IMR-90 (cell line): Measurements from ENCODE around the gene UTP11. TPM values are rescaled to one million over a fixed set of nuclear protein-coding genes. Genes with fewer than 3 reads are reported as not detected.

Experiments used
- ATAC-seq: fragments of 200-7000 bp; cut with Tn5 transposase; 2 replicates; pipeline ENCODE4 v1.9.1; 2020; ENCODE audit warnings: low read depth, mild to moderate bottlenecking, moderate library complexity
- BruUV-seq: library from RNA; stranded (reverse); fragments of 400-500 nt; replicated peaks from 2 replicates; lab custom pipeline; 2021; lab: Mats Ljungman, UMichigan
- CTCF ChIA-PET: fragments of 300-600 bp; formaldehyde crosslinking; extraction: SDS; loops from one replicate; lab custom pipeline; 2021; ENCODE audit warnings: antibody characterized with exemption; lab: Yijun Ruan, JAX
- POLR2A ChIA-PET: fragments of 300-600 bp; sonication (Branson Sonifier 250); formaldehyde crosslinking; loops from one replicate; lab custom pipeline; 2022; ENCODE audit warnings: antibody characterized with exemption; ENCODE audit not compliant: unreplicated experiment; lab: Charles Lee
- DNase-seq: peaks from one replicate; pipeline ENCODE4 v3.0.0; 2013
- H2AFZ ChIP-seq: replicated peaks from 2 replicates; pipeline ENCODE3; 2013; ENCODE audit warnings: low read length, mild to moderate bottlenecking; ENCODE audit not compliant: poor library complexity
- H2AK5ac ChIP-seq: 2 replicates; pipeline ENCODE4 v1.6.1; 2013; ENCODE audit warnings: low read depth, low read length, inconsistent platforms
- H2AK9ac ChIP-seq: replicated peaks from 2 replicates; pipeline ENCODE3; 2013; ENCODE audit warnings: mild to moderate bottlenecking, low read depth, low read length, moderate library complexity; ENCODE audit not compliant: poor library complexity
- H2BK120ac ChIP-seq: 2 replicates; pipeline ENCODE4 v1.6.1; 2013; ENCODE audit warnings: low read depth, low read length, inconsistent platforms
- H2BK15ac ChIP-seq: 3 replicates; pipeline ENCODE4 v1.6.1; 2013; ENCODE audit warnings: low read depth, low read length, inconsistent platforms
- H2BK20ac ChIP-seq: 2 replicates; pipeline ENCODE4 v1.6.1; 2013; ENCODE audit warnings: low read depth, mild to moderate bottlenecking, inconsistent platforms, low read length, moderate library complexity
- H2BK5ac ChIP-seq: 2 replicates; pipeline ENCODE4 v1.6.1; 2013; ENCODE audit warnings: mild to moderate bottlenecking, low read depth, low read length, inconsistent platforms; ENCODE audit not compliant: poor library complexity, severe bottlenecking
- H3K14ac ChIP-seq: replicated peaks from 2 replicates; pipeline ENCODE4 v1.6.1; 2013; ENCODE audit warnings: low read depth, low read length, inconsistent platforms
- H3K18ac ChIP-seq: 2 replicates; pipeline ENCODE4 v1.6.1; 2013; ENCODE audit warnings: low read depth, low read length, control low read depth
- H3K23ac ChIP-seq: 2 replicates; pipeline ENCODE4 v1.6.1; 2013; ENCODE audit warnings: low read depth, low read length, inconsistent platforms
- H3K27ac ChIP-seq: 2 replicates; pipeline ENCODE4 v1.5.1; 2013; ENCODE audit warnings: mild to moderate bottlenecking, control low read depth, low read length; ENCODE audit not compliant: insufficient read depth
- H3K27me3 ChIP-seq: 2 replicates; pipeline ENCODE4 v1.6.1; 2013; ENCODE audit warnings: low read length; ENCODE audit not compliant: control insufficient read depth, insufficient read depth
- H3K36me3 ChIP-seq: 2 replicates; pipeline ENCODE4 v1.6.1; 2013; ENCODE audit warnings: low read length, mixed read lengths; ENCODE audit not compliant: control insufficient read depth, insufficient read depth
- H3K4ac ChIP-seq: 2 replicates; pipeline ENCODE4 v1.6.1; 2013; ENCODE audit warnings: low read depth, low read length, inconsistent platforms
- H3K4me1 ChIP-seq: 2 replicates; pipeline ENCODE4 v1.6.1; 2013; ENCODE audit warnings: low read length, mixed read lengths; ENCODE audit not compliant: control insufficient read depth, insufficient read depth
- H3K4me2 ChIP-seq: 2 replicates; pipeline ENCODE4 v1.6.1; 2013; ENCODE audit warnings: low read depth, mild to moderate bottlenecking, control low read depth, low read length, moderate library complexity
- H3K4me3 ChIP-seq: 2 replicates; pipeline ENCODE4 v1.5.1; 2013; ENCODE audit warnings: low read depth, mild to moderate bottlenecking, control low read depth, low read length, moderate library complexity; ENCODE audit not compliant: insufficient read depth
- H3K56ac ChIP-seq: 2 replicates; pipeline ENCODE4 v1.6.1; 2013; ENCODE audit warnings: low read length, inconsistent platforms; ENCODE audit not compliant: insufficient read depth; ENCODE audit errors: extremely low read depth
- H3K79me1 ChIP-seq, 2 experiments: 2 replicates each; pipeline ENCODE4 v1.6.1; 2013; ENCODE audit warnings: low read length in 2 of 2, inconsistent platforms in 1 of 2, low read depth in 1 of 2
- H3K9ac ChIP-seq: 2 replicates; pipeline ENCODE4 v1.6.1; 2013; ENCODE audit warnings: low read depth, low read length, control low read depth
- H3K9me1 ChIP-seq: 2 replicates; pipeline ENCODE4 v1.6.1; 2013; ENCODE audit warnings: low read length, inconsistent platforms; ENCODE audit not compliant: insufficient read depth
- H3K9me3 ChIP-seq: 2 replicates; pipeline ENCODE4 v1.6.1; 2013; ENCODE audit warnings: low read length; ENCODE audit not compliant: control insufficient read depth, insufficient read depth
- H4K20me1 ChIP-seq: 2 replicates; pipeline ENCODE4 v1.6.1; 2013; ENCODE audit warnings: low read length, inconsistent platforms; ENCODE audit not compliant: insufficient read depth
- H4K5ac ChIP-seq: 2 replicates; pipeline ENCODE4 v1.6.1; 2013; ENCODE audit warnings: mild to moderate bottlenecking, low read depth, low read length, control low read depth
- H4K8ac ChIP-seq, 2 experiments: 2 replicates each; pipeline ENCODE4 v1.6.1; 2013; ENCODE audit warnings: low read depth in 2 of 2, low read length in 2 of 2, control low read depth in 1 of 2, inconsistent platforms in 1 of 2
- H4K91ac ChIP-seq: 2 replicates; pipeline ENCODE4 v1.6.1; 2013; ENCODE audit warnings: low read depth, low read length, inconsistent platforms; ENCODE audit not compliant: insufficient read depth
- BHLHE40 ChIP-seq: fragments of 150-350 bp; IDR thresholded peaks from 2 replicates; pipeline ENCODE4 v1.6.1; 2016; ENCODE audit warnings: mild to moderate bottlenecking, low read depth, low read length
- CEBPB ChIP-seq: IDR thresholded peaks from 2 replicates; pipeline ENCODE4 v1.6.1; 2012; ENCODE audit warnings: low read depth, low read length, improper control_type of control experiment
- CHD1 ChIP-seq: IDR thresholded peaks from 2 replicates; pipeline ENCODE4 v1.6.1; 2012; ENCODE audit warnings: low read depth, low read length, improper control_type of control experiment
- CTCF ChIP-seq: conservative IDR thresholded peaks from 2 replicates; pipeline ENCODE4 v1.5.1; 2012; ENCODE audit warnings: mild to moderate bottlenecking, low read depth, low read length, improper control_type of control experiment
- ELK1 ChIP-seq: fragments of 150-350 bp; IDR thresholded peaks from 2 replicates; pipeline ENCODE4 v1.6.1; 2016; ENCODE audit warnings: low read depth, mild to moderate bottlenecking, low read length, moderate library complexity, borderline replicate concordance
- FOS ChIP-seq: fragments of 150-350 bp; IDR thresholded peaks from 2 replicates; pipeline ENCODE4 v1.6.1; 2016; ENCODE audit warnings: low read depth, low read length
- MAFK ChIP-seq: IDR thresholded peaks from 2 replicates; pipeline ENCODE4 v1.6.1; 2012; ENCODE audit warnings: low read depth, low read length, improper control_type of control experiment
- MAZ ChIP-seq: IDR thresholded peaks from 2 replicates; pipeline ENCODE4 v1.6.1; 2012; ENCODE audit warnings: low read depth, mild to moderate bottlenecking, low read length, improper control_type of control experiment, moderate library complexity, borderline replicate concordance
- MXI1 ChIP-seq: IDR thresholded peaks from 2 replicates; pipeline ENCODE4 v1.6.1; 2012; ENCODE audit warnings: low read depth, mild to moderate bottlenecking, low read length, moderate library complexity, borderline replicate concordance
- NFE2L2 ChIP-seq: fragments of 150-350 bp; IDR thresholded peaks from 2 replicates; pipeline ENCODE4 v1.6.1; 2016; ENCODE audit warnings: low read depth, mild to moderate bottlenecking, low read length
- POLR2A ChIP-seq: IDR thresholded peaks from 2 replicates; pipeline ENCODE4 v1.6.1; 2012; ENCODE audit warnings: mild to moderate bottlenecking, low read depth, low read length
- RAD21 ChIP-seq: IDR thresholded peaks from 2 replicates; pipeline ENCODE4 v1.6.1; 2012; ENCODE audit warnings: low read length, improper control_type of control experiment
- RCOR1 ChIP-seq: IDR thresholded peaks from 2 replicates; pipeline ENCODE4 v1.6.1; 2012; ENCODE audit warnings: mild to moderate bottlenecking, low read length, improper control_type of control experiment; ENCODE audit not compliant: insufficient replicate concordance
- RFX5 ChIP-seq: IDR thresholded peaks from 2 replicates; pipeline ENCODE4 v1.8.0; 2012; ENCODE audit warnings: low read depth, mild to moderate bottlenecking, low read length, moderate library complexity
- SMC3 ChIP-seq: fragments of 150-350 bp; IDR thresholded peaks from 2 replicates; pipeline ENCODE4 v1.6.1; 2016; ENCODE audit warnings: low read depth, mild to moderate bottlenecking, antibody characterized with exemption, low read length, moderate library complexity
- WGBS, 2 experiments: methylation state at CpG; one replicate each; pipeline versions ENCODE4 v1.1.5 to v1.1.7; 2013; ENCODE audit warnings: missing lambda C conversion rate in 2 of 2; ENCODE audit not compliant: insufficient read length in 1 of 2; ENCODE audit errors: extremely low coverage in 2 of 2; 5-methylcytosine and 5-hydroxymethylcytosine counted together
- dilution Hi-C: fragments of 300-500 bp; cut with HindIII; formaldehyde crosslinking; loops from one replicate; pipeline ENCODE4 v1.14.3; 2018; ENCODE audit warnings: low sequenced_read_pairs; ENCODE audit not compliant: unreplicated experiment
- in situ Hi-C: fragments of 300-500 bp; cut with MboI; formaldehyde crosslinking; loops from 3 replicates; pipeline ENCODE4 v1.14.3; 2019; ENCODE audit warnings: low sequenced_read_pairs, inconsistent platforms, mixed read lengths
- intact Hi-C: fragments of 100-400 bp; cut with micrococcal nuclease; formaldehyde crosslinking; loops from 2 replicates; pipeline ENCODE4 v1.10.0; 2022
- polyA plus RNA-seq, 3 experiments: library from polyadenylated mRNA; depleted of rRNA; stranded (reverse); fragments of >200 nt; gene quantifications; 2 replicates each; pipeline ENCODE4 v1.2.3, GENCODE V29; 2012; ENCODE audit warnings: low replicate concordance in 1 of 3
- total RNA-seq: library from RNA; depleted of rRNA; stranded (reverse); fragments of >200 nt; gene quantifications from 2 replicates; pipeline ENCODE4 v1.2.3, GENCODE V29; 2012

UTP11 gene
- total and polyA plus RNA-seq, 2 of the 4 experiments (the other 2 are of a cell fraction): 22.0 to 27.8 TPM

GRCh38 chr1:37994886-37995566 is 17.5 kb upstream of the UTP11 start:
- CTCF ChIA-PET: no interaction called here
- peak overlapping the region; percentile 54 for H3K9ac ChIP-seq
- intact Hi-C loops: no loop called here
- TF ChIP-seq NFE2L2 (no peak), MAFK (no peak), RCOR1 (no peak), ELK1 (no peak), MAZ (no peak), BHLHE40 (no peak), RFX5 (no peak), FOS (no peak), SMC3 (no peak), RAD21 (no peak), CTCF (no peak), MXI1 (no peak), POLR2A (no peak), CEBPB (no peak), CHD1 (no peak)

More at GRCh38 chr1:37994886-37995566, 17.5 kb upstream of the UTP11 start:
- Histone ChIP-seq H4K5ac (peak overlapping the region; percentile 17; the same call in 1 of the 2 replicates), H3K23ac (peak overlapping the region; percentile 53), H4K8ac (peak overlapping the region; percentile 91 to 94), H4K20me1 (no peaks in the 10 kb centered on the region), H3K56ac (peak overlapping the region; percentile 73), H3K36me3 (peaks cover 31% of the 10 kb centered on the region), H2AFZ (peak overlapping the region; percentile 19), H3K4me1 (peaks cover 22% of the 10 kb centered on the region), H3K27ac (peak overlapping the region; percentile 93), H3K14ac (peak overlapping the region; percentile 72), H2AK9ac (peak overlapping the region; percentile 22), H2BK20ac (peak overlapping the region; percentile 21), H3K27me3 (no peaks in the 10 kb centered on the region), H3K18ac (no peak overlapping the region; the same call in 1 of the 2 replicates), H4K91ac (peak overlapping the region; percentile 97; the same call in 1 of the 2 replicates), H2AK5ac (peak overlapping the region; percentile 95), H2BK15ac (peak overlapping the region; percentile 70; the same call in 1 of the 3 replicates), H3K9me1 (peaks cover 18% of the 10 kb centered on the region), H3K4me3 (no peak overlapping the region), H3K79me1 (peaks cover 22 to 46% of the 10 kb centered on the region in 2 experiments; a peak in 3 of 4 replicates), H3K4me2 (no peak overlapping the region; the same call in 1 of the 2 replicates), H3K9me3 (no peaks in the 10 kb centered on the region), H2BK5ac (no peak overlapping the region), H2BK120ac (peak overlapping the region; percentile 55), H3K4ac (peak overlapping the region; percentile 89)
- POLR2A ChIA-PET: no interaction called here
- WGBS, 2 experiments: 66% methylated on average over 6 of the region's 11 CpGs; no CpG with 5 or more reads in 1 of the 2 experiments
- ATAC-seq (no peak), DNase-seq (no peak)
- BruUV-seq: no TSS peak
- in situ Hi-C loops: no loop called here
- dilution Hi-C loops: no loop called here
